HG02610 (cell line): ENCODE data around the gene TIFAB.

ENCODE experiments used
- ATAC-seq: cut with Tn5 transposase; IDR thresholded peaks from one replicate; pipeline ENCODE4 v1.9.1; 2021; ENCODE audit warnings: mild to moderate bottlenecking, moderate library complexity; ENCODE audit not compliant: unreplicated experiment

The TIFAB gene

DNA sequence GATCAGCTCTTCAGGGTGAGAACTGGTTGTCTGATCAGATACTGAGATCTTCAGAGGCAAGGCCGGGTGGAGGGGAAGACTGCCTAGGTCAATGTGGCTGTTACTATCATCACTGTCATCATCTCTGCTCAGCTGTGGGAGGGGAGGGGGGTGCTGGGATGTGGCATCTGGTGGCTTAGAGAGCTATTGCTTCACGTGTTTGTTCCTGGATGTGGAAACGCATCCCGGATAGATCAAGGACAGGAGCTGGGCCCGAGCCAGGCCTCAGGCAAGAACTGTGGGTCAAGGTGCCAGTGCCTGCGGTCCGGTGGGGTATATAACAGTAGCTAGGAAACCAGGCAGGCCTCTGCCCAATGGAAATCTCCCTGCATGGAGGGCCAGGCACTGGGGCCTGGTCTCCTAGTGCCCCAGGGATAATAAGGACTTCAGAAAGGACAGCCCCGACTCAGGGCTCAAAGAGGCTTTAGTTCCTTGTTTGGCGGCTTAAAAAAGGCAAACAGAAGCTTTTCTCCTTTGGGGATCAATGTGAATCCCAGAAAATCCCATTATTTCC lies 30.3 kb upstream of the TIFAB start:
- ATAC-seq: no peak

DNA sequence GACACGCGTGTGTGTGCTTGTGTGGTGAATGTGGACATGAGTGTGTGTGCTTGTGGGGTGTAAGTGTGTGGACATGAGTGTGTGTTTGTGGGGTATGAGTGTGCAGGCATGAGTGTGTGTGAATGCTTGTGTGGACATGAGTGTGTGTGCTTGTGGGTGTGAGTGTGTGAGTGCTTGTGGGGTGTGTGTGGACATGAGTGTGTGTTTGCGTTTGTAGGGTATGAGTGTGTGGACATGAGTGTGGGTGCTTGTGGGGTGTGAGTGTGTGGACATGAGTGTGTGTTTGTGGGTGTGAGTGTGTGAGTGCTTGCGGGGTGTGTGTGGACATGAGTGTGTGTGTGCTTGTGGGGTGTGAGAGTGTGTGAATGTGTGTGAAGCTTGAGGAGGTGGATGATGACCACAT lies 29.8 kb upstream of the TIFAB start:
- no peak for ATAC-seq

GRCh38 chr5:135481387-135481786 lies 29.2 kb upstream of the TIFAB start:
- no peak for ATAC-seq

DNA sequence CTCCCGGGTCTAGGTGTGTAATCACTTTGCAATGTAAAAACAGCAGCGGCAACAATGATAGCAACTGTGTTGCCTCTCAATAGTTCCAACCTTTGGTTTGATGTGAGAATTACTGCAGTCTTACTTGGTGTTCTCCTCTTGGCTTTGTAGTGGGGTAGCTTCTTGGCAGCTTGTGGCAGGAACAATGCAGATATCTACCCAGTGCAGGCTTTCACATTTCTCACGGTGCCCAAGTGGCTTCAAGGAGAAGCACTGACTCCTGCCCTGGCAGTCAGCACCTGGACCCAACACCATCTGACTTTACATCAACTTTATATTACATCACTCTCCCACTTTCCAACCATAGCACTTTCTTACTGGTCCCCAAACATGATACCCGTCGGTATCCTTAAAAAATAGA lies 28.4 kb upstream of the TIFAB start:
- ATAC-seq: no peak

DNA sequence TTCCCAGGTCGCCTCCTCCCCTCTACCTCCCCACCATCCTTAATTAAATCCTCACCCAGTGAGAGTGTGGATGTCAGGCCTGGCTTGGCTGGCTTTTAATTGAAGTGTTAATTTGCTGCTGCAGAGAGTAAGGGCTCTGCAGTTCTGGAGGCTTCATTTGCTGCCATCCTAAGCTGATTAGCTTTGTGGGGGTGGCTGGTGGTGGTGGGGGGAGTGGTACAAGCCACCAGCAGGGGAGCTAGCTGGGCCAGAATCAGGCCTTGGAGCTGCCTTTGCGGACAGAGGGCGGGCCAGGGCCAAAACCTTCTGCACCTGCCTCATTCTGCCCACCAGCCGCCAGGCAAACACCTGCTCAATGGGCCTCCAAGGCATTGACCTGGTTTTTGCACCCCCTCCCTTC lies 26.8 kb upstream of the TIFAB start:
- ATAC-seq: no peak

DNA sequence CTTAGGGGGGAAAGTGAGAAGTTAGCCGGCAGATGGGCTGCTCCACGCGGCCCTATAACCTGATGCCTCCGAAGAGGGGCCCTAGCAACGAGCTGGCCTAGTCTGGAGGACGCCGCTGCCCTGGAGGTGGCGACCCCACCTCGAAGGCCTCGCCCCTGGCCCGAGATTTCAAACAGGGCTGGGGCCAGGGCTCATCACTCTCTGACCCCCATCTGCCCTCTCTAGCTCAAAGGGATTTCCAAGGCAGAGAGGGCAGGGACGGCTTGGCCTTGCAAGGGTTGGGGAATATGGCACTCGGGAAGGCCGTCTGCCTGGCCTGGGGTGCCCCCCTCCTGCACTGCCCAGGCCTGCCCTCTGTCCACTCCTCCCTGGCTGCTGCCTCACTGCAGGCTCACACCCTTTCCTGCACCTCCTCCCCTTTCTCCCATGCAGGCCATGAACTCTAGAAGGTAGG lies 25.5 kb upstream of the TIFAB start:
- no peak for ATAC-seq

DNA sequence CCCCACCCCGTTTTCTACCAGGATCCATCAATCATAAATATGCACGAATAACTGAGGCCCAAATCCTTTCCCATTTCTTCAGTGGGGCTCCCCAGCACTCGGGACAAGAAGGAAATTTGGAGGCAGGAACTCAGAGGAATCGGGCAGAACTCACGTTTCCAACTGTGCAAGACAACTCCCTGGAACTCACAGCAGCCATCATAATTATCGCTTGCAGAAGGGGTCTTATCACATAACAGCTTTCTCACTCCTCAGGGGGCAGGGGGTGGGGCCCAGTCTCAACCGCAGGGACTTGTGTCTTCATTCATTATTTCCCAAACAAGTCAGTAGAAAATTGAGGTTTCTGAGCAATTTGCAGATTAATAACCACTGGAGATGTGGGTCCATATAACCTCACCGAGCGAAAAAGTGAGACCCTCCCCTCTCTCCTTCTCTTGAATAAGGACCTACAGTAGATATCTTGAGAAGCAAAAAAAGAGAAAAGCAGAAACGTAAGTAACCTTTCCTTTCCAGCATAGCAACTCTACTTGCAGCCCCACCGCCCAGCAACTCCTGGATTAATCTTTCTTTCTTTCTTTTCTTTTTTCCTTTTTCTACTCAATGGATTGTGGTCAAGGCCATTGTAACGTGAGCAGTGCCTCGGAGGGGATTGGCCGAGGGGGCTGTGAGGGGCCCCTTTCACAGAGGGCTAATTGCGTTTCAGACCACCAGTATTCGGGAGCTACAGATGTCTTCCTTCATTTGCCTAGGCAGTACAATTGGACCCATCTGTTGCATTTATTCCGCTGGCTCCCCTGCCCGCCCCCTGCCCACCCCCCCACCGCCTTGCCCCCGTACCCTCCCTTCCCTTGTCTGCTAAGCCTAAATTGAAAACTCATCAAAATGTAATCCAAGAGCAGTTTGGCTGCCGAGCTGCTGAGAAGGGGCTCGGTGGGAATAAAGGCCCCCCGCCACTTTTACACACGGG lies 24.7 kb upstream of the TIFAB start:
- ATAC-seq: no peak

- no peak for ATAC-seq
Measured at GRCh38 chr5:135473956-135474670, 22.0 kb upstream of the TIFAB start.

GRCh38 chr5:135472141-135472540 lies 20.0 kb upstream of the TIFAB start:
- ATAC-seq: no peak

DNA sequence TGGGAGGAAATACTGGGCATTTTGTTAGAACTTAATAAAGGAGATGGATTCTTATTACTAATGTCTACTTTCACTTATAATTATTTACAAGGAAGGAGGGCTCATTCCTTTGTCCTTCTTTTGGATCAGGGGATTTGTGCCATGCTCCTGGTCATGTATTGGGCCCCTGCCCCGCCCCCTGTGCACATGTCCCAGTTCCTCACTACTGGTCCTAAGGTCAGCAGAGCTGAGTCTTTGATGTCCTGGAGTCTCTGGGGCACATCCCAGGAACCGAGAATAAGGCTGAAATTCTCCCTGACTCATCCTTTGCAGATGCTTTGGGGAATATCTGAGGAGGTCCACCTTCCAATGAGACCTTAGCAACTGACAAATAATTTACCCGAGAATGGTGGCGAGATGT lies 19.6 kb upstream of the TIFAB start:
- no peak for ATAC-seq

- no peak for ATAC-seq
Measured at GRCh38 chr5:135469911-135470310, 17.8 kb upstream of the TIFAB start.

GRCh38 chr5:135468541-135468940 lies 16.4 kb upstream of the TIFAB start:
- ATAC-seq: no peak

DNA sequence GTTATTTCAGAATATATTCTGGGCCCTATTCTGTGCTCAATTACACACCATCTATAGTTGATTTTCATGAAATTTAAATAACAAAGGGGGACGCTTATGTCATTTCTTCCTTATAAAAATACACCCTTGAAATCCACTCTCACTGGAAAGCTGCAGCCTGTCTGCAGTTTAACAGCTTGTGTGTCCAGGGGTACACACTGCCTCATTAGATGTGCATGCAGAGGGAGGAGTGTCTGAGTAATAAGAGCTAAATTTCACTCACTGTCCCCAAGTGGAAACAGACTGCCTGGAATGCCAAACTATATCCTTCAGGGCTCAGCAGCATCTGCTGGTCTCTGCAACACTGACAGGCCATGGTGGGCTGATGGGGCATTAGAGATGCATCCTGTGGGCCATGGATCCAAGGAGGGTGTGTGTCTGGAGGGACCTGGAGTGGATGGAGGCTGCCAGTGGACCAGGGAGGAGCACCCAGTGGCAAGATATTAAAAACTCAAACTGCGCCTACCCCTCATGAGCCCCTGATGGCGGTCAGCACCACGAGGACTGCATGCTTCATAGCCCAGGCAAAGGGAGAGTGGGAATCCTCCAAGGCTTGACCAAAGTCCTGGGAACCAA lies 15.8 kb upstream of the TIFAB start:
- ATAC-seq: no peak

DNA sequence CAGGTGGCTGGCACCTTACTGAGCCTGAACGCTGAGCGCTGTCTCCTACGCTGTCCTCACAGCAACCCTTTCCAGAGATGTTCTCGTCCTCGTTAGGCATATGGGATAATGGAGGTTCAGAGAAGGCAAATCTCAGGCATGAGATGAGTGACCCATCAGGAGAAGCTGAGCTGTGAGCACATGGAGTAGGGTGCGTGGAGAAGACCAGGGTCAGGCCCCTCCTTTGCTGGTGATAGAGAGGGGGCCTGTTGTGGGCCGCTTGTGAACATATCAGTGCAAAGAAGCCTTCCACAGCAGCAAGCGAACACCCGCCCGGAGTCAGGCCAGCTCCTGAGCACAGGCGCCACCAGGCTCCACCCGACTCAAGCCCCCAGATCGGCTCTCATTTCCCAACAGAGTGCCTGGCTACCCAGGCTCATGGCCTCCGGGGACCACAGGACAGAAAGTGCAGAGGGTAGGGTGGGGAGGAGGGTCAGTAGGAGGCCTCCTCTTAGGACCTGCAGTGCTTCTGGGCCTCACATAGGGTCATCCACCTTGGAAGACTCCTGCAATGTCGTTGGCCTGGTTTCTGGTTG lies 15.0 kb upstream of the TIFAB start:
- ATAC-seq: no peak

GRCh38 chr5:135466178-135467050 lies 14.3 kb upstream of the TIFAB start:
- ATAC-seq: peak; percentile 72

DNA sequence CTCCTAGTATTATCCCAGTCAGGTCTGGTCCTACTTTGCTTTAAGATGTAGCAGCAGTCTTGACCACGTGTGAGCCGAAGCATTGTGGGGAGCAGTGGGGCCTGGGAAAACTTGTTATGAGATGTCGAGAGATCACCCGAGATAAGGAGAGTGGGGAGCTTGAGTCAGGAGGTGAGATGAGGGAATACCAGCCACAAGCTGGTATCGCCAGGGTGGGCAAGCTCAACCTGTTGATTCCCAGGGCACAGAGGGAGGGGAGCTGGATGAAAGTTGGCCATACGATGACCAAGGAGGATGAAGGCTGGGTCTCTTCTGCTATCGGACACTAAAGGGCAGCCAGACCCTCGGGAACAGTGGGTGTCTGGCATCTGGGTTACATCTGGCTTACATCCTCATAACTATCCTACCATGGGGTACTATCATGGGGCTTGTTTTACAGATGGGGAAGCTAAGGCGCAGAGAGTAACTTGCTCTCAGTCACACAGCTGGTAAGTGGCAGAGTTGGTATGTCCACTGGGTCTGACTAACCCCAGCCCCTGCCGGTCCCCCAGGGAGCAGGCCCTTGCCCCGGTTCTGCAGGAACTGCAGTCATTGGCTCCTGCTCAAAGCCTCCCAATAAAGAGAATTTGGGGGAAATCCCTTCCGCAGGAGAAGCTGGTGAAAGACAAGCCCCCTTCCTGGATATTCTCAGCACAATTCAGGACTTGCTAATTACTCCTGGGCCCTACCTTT lies 13.4 kb upstream of the TIFAB start:
- ATAC-seq: no peak

DNA sequence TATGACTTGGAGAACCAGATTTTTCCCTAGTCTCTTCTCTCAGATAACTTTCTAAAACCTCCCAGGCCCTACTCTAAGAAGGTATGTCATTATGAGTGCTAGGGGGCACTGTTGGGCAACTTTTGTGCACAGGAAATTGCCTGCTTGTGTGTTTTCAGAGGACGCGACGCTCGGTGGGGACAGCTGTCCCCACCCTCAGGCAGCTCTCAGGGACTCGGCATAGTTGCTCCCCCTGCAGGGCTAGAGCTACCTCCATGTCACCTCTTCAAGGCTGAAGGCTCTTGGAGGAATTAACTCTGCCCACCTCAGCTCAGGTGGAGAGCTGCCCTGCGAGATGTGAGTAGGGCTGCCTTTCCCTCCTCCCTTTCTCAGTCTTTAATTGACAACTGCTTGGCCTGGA lies 10.2 kb upstream of the TIFAB start:
- ATAC-seq: no peak

- ATAC-seq: no peak
Measured at GRCh38 chr5:135461481-135462151, 9.5 kb upstream of the TIFAB start.
